K562 (cell line): ENCODE measurements around the gene AKAP10. TPM values are rescaled to one million over a fixed set of nuclear protein-coding genes. Genes with fewer than 3 reads are reported as not detected.

Source experiments
- ATAC-seq: fragments of 200-7000 bp; cut with Tn5 transposase; 3 replicates; pipeline ENCODE4 v1.9.1; 2020; ENCODE audit warnings: moderate library complexity
- BruUV-seq: library from RNA; stranded (reverse); fragments of 400-500 nt; replicated peaks from 2 replicates; lab custom pipeline; 2021; lab: Mats Ljungman, UMichigan
- CTCF ChIA-PET: fragments of 300-600 bp; formaldehyde crosslinking; extraction: SDS; loops from one replicate; lab custom pipeline; 2021; ENCODE audit warnings: low intra/inter-chr PET ratio; lab: Yijun Ruan, JAX
- POLR2A ChIA-PET: fragments of 300-600, 350-650 bp; sonication (Branson Sonifier 250); formaldehyde crosslinking; extraction: SDS; loops from one replicate; lab custom pipeline; 2021; ENCODE audit warnings: antibody characterized with exemption, inconsistent platforms; lab: Yijun Ruan, JAX
- DNase-seq, 4 experiments: peaks; one replicate each; pipeline versions ENCODE4 v3.0.0 to v3.0.0-alpha.2; 2011 to 2018; ENCODE audit warnings: low spot score in 3 of 4, mixed read lengths in 3 of 4; ENCODE audit errors: extremely low read depth in 1 of 4
- FAIRE-seq: peaks from 2 replicates; lab custom pipeline; 2011; peaks lifted over from hg19 to GRCh38; lab: Jason Lieb, UNC
- H2AFZ ChIP-seq: 2 replicates; pipeline ENCODE4 v1.6.0; 2011; ENCODE audit warnings: low read depth, low read length, control low read depth, inconsistent platforms
- H3K27ac ChIP-seq: fragments of 200-600 bp; 3 replicates; pipeline ENCODE4 v1.8.0; 2011; ENCODE audit warnings: low read depth, mild to moderate bottlenecking, control low read depth, inconsistent platforms, low read length, moderate library complexity, mixed read lengths; ENCODE audit errors: extremely low read depth
- H3K27me3 ChIP-seq, 2 experiments: fragments of 300-600 bp in 1 of 2; 2 replicates in 1 of 2; 3 replicates in 1 of 2; pipeline versions ENCODE4 v1.6.0 to v1.8.0; 2011; ENCODE audit warnings: inconsistent platforms in 2 of 2, low read length in 2 of 2, mild to moderate bottlenecking in 1 of 2, mixed read lengths in 1 of 2, moderate library complexity in 1 of 2; ENCODE audit not compliant: control insufficient read depth in 2 of 2, insufficient read depth in 2 of 2
- H3K36me3 ChIP-seq: fragments of 300-600 bp; 3 replicates; pipeline ENCODE4 v1.8.0; 2011; ENCODE audit warnings: mild to moderate bottlenecking, low read length, inconsistent platforms; ENCODE audit not compliant: control insufficient read depth, insufficient read depth
- H3K4me1 ChIP-seq, 2 experiments: fragments of 200-600 bp in 1 of 2; replicated peaks in 1 of 2; 2 replicates in 1 of 2; 3 replicates in 1 of 2; pipeline versions ENCODE4 v1.5.1 to v1.8.0; 2011; ENCODE audit warnings: inconsistent platforms in 2 of 2, low read length in 2 of 2, mild to moderate bottlenecking in 1 of 2, mixed read lengths in 1 of 2, moderate library complexity in 1 of 2; ENCODE audit not compliant: control insufficient read depth in 2 of 2, insufficient read depth in 2 of 2
- H3K4me2 ChIP-seq: 2 replicates; pipeline ENCODE4 v1.6.1; 2011; ENCODE audit warnings: low read length, control low read depth, inconsistent platforms, mixed read lengths; ENCODE audit not compliant: insufficient read depth
- H3K4me3 ChIP-seq: fragments of 200-600 bp; sonication (generic), shearing (Covaris generic); 2 replicates; pipeline ENCODE4 v1.5.1; 2016; ENCODE audit warnings: control low read depth, inconsistent platforms
- H3K79me2 ChIP-seq: fragments of 200-600 bp; 3 replicates; pipeline ENCODE4 v1.8.0; 2011; ENCODE audit warnings: low read length, inconsistent platforms; ENCODE audit not compliant: control insufficient read depth, insufficient read depth
- H3K9ac ChIP-seq, 2 experiments: 2 replicates each; pipeline versions ENCODE4 v1.6.0 to v1.6.1; 2011; ENCODE audit warnings: low read depth in 2 of 2, low read length in 2 of 2, control low read depth in 1 of 2, inconsistent platforms in 1 of 2, mild to moderate bottlenecking in 1 of 2, mixed read lengths in 1 of 2; ENCODE audit not compliant: insufficient read depth in 1 of 2
- H3K9me1 ChIP-seq: one replicate; pipeline ENCODE4 v1.6.0; 2011; ENCODE audit warnings: inconsistent platforms, mild to moderate bottlenecking, low read length, moderate library complexity; ENCODE audit not compliant: control insufficient read depth, insufficient read depth
- H3K9me3 ChIP-seq: replicated peaks from 2 replicates; pipeline ENCODE4 v1.5.1; 2011; ENCODE audit warnings: low read depth, low read length, inconsistent platforms; ENCODE audit not compliant: control insufficient read depth, insufficient read depth
- H4K20me1 ChIP-seq: replicated peaks from 2 replicates; pipeline ENCODE4 v1.6.1; 2011; ENCODE audit warnings: low read length, inconsistent platforms, mixed read lengths; ENCODE audit not compliant: control insufficient read depth, insufficient read depth
- BACH1 ChIP-seq: fragments of 200-800 bp; sonication (Bioruptor generic); IDR thresholded peaks from 2 replicates; pipeline ENCODE4 v1.6.1; 2016; ENCODE audit warnings: missing genetic modification characterization, missing compliant biosample characterization
- CBFA2T3 ChIP-seq: fragments of 450-650 bp; IDR thresholded peaks from 2 replicates; pipeline ENCODE4 v1.6.1; 2017
- GABPA ChIP-seq: fragments of 200-800 bp; sonication (Bioruptor generic); conservative IDR thresholded peaks from 2 replicates; pipeline ENCODE4 v1.6.1; 2016; ENCODE audit warnings: low read depth, missing genetic modification characterization, missing compliant biosample characterization
- HNRNPLL ChIP-seq: fragments of 200-400 bp; formaldehyde crosslinking; IDR thresholded peaks from 2 replicates; pipeline ENCODE4 v1.6.1; 2017; ENCODE audit warnings: low read length, low read depth, mild to moderate bottlenecking; ENCODE audit not compliant: poor library complexity, severe bottlenecking
- LCOR ChIP-seq: sonication (generic); formaldehyde crosslinking; IDR thresholded peaks from 2 replicates; pipeline ENCODE4 v1.8.0; 2022; ENCODE audit warnings: mild to moderate bottlenecking, missing genetic modification reagents
- NR0B1 ChIP-seq: fragments of 450-650 bp; IDR thresholded peaks from one replicate; pipeline ENCODE4 v1.6.1; 2018; ENCODE audit warnings: mild to moderate bottlenecking, moderate library complexity; ENCODE audit not compliant: partially characterized antibody
- RBM14 ChIP-seq: fragments of 200-400 bp; formaldehyde crosslinking; IDR thresholded peaks from 2 replicates; pipeline ENCODE4 v1.6.1; 2018; ENCODE audit warnings: low read depth, mild to moderate bottlenecking, low read length, moderate library complexity, borderline replicate concordance; ENCODE audit not compliant: insufficient read depth
- RHOXF2B ChIP-seq: fragments of 250-450 bp; sonication (Bioruptor Pico); conservative IDR thresholded peaks from 2 replicates; pipeline ENCODE4 v1.5.1; 2021
- RNF2 ChIP-seq: sonication (generic); IDR thresholded peaks from 2 replicates; pipeline ENCODE4 v1.6.1; 2016
- SNIP1 ChIP-seq: fragments of 450-650 bp; IDR thresholded peaks from 2 replicates; pipeline ENCODE4 v1.7.1; 2017; ENCODE audit warnings: low read depth, mild to moderate bottlenecking
- SRSF7 ChIP-seq: fragments of 200-400 bp; formaldehyde crosslinking; optimal IDR thresholded peaks from 2 replicates; pipeline ENCODE3; 2017; ENCODE audit warnings: mild to moderate bottlenecking, low read depth, low read length
- ZNF224 ChIP-seq: sonication (generic); formaldehyde crosslinking; IDR thresholded peaks from 2 replicates; pipeline ENCODE4 v1.8.0; 2022; ENCODE audit warnings: mild to moderate bottlenecking, missing genetic modification reagents
- ZNF239 ChIP-seq: fragments of 250-450 bp; sonication (Bioruptor Pico); IDR thresholded peaks from 2 replicates; pipeline ENCODE4 v1.4.0; 2020; ENCODE audit warnings: mild to moderate bottlenecking
- ZNF354B ChIP-seq: fragments of 250-450 bp; sonication (Bioruptor Pico); IDR thresholded peaks from 2 replicates; pipeline ENCODE4 v1.4.0; 2020
- ZNF511 ChIP-seq: sonication (generic); formaldehyde crosslinking; IDR thresholded peaks from 2 replicates; pipeline ENCODE4 v1.8.0; 2022; ENCODE audit warnings: mild to moderate bottlenecking, missing genetic modification reagents
- ZNF592 ChIP-seq: fragments of 450-650 bp; IDR thresholded peaks from 2 replicates; pipeline ENCODE4 v1.6.1; 2017; ENCODE audit warnings: antibody characterized with exemption, mild to moderate bottlenecking
- ZNF655 ChIP-seq: fragments of 250-450 bp; sonication (Bioruptor Pico); IDR thresholded peaks from 2 replicates; pipeline ENCODE4 v1.5.0; 2021
- WGBS: fragments of 100-300 bp; shearing (Covaris generic); methylation state at CpG from one replicate; pipeline ENCODE4 v1.1.6; 2016; ENCODE audit warnings: low coverage, mixed read lengths; ENCODE audit not compliant: insufficient coverage; ENCODE audit errors: missing lambda C conversion rate; 5-methylcytosine and 5-hydroxymethylcytosine counted together
- in situ Hi-C: fragments of 300-500 bp; cut with MboI; formaldehyde crosslinking; loops from 4 replicates; pipeline ENCODE4 v1.15.0; 2018; ENCODE audit warnings: inconsistent platforms, mixed read lengths
- intact Hi-C: fragments of 100-400 bp; cut with micrococcal nuclease; formaldehyde crosslinking; loops from 2 replicates; pipeline ENCODE4 v1.14.2; 2022
- polyA plus RNA-seq, 8 experiments: library from polyadenylated mRNA; depleted of rRNA in 4 of 8; stranded (reverse) in 5 of 8; unstranded in 3 of 8; fragments of >200 nt; fragmentation: Nextera tagmentation in 2 of 8; fragmentation: Illumina TruSeq in 1 of 8; extraction: Ambion mirVana in 2 of 8; extraction: Trizol in 1 of 8; gene quantifications; 2 replicates each; pipeline versions ENCODE4 v1.2.1 to v1.2.3, GENCODE V29; 2011 to 2014; ENCODE audit warnings: inconsistent platforms in 1 of 8, missing spikeins in 1 of 8
- total RNA-seq, 7 experiments: library from RNA; depleted of rRNA in 6 of 7; stranded (reverse); fragments of >200 nt in 6 of 7; fragmentation: Illumina TruSeq in 2 of 7; extraction: Trizol in 2 of 7; gene quantifications; 2 replicates each; pipeline versions ENCODE4 v1.2.1 to v1.2.3, GENCODE V29; 2011 to 2021; ENCODE audit warnings: low replicate concordance in 1 of 7

Gene AKAP10
- total and polyA plus RNA-seq, 9 of the 15 experiments (the other 6 are each of a cell fraction or from before 2014, with no cell fraction given) = 4.0 to 20.3 (median 8.2) TPM

GRCh38 chr17:19874256-19874655 is 103.4 kb downstream of the AKAP10 start (continued):
- TF ChIP-seq ZNF354B (CRISPR knock-in tag) = no peak
- TF ChIP-seq RHOXF2B = no peak
- no peak for TF ChIP-seq CBFA2T3
- TF ChIP-seq GABPA = no peak
- no peak for TF ChIP-seq SNIP1

GRCh38 chr17:19873346-19873745 is 104.3 kb downstream of the AKAP10 start:
- WGBS = 7% methylated on average over 2 of the region's 3 CpGs
- H3K27ac ChIP-seq = no peak overlapping the region
- H3K9ac ChIP-seq = no peak overlapping the region
- H3K79me2 ChIP-seq = no peaks in the 10 kb centered on the region
- H3K4me3 ChIP-seq = no peak overlapping the region
- ChIA-PET POLR2A (no interaction called here), CTCF (no interaction called here)
- H2AFZ ChIP-seq = no peak overlapping the region
- DNase-seq (no peak), ATAC-seq (no peak), FAIRE-seq (no peak)
- no peaks in the 10 kb centered on the region for H3K9me1 ChIP-seq
- no peak overlapping the region for H3K4me2 ChIP-seq
- TF ChIP-seq ZNF224 (CRISPR knock-in tag) (no peak), ZNF655 (CRISPR knock-in tag) (no peak), ZNF511 (CRISPR knock-in tag) (no peak), ZNF592 (no peak), LCOR (no peak), ZNF239 (no peak), NR0B1 (no peak), BACH1 (tag) (no peak), RBM14 (no peak), SRSF7 (no peak), RNF2 (no peak), HNRNPLL (no peak)
- no TSS peak for BruUV-seq
- intact Hi-C loops (no loop called here), in situ Hi-C loops (no loop called here)
- H4K20me1 ChIP-seq = no peaks in the 10 kb centered on the region
- H3K36me3 ChIP-seq = no peaks in the 10 kb centered on the region
- peaks cover 4 to 24% of the 10 kb centered on the region in 2 experiments; a peak in 3 of 5 replicates for H3K27me3 ChIP-seq
- H3K4me1 ChIP-seq = no peaks in the 10 kb centered on the region; a peak in 1 of 5 replicates
- no peaks in the 10 kb centered on the region for H3K9me3 ChIP-seq
